GM21786 (cell line): ENCODE results near the gene PTPRN2.
"Not testable (repeated sequence)": the region's sequence is repeated elsewhere in the genome, so short reads cannot be mapped to it uniquely, and the experiment has no call there.

Experiments used
- ATAC-seq: cut with Tn5 transposase; IDR thresholded peaks from one replicate; pipeline ENCODE4 v1.9.1; 2021; ENCODE audit not compliant: unreplicated experiment

The PTPRN2 gene

GRCh38 chr7:157904211-157904865 is 683.3 kb downstream of the PTPRN2 start:
- ATAC-seq: no peak

DNA sequence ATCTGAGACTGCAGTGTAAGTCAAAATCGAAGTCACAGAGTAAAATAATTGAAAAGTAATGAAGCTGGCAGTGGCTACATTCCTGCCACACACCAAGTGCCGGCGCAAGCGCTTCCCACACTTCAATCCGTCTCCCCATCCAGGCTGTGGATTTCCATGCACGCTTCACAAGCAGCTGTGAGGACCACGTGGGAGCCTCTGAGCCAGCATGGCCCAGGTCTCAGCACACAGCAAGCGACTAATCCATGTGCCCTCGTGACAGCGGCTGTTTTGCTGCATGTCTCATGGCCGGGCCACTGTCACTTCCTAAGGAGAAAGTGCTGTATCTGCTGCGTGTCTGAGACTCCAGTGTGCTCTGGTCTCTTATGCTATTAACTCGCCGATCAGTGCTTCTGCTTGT is 683.9 kb downstream of the PTPRN2 start:
- ATAC-seq: no peak

DNA sequence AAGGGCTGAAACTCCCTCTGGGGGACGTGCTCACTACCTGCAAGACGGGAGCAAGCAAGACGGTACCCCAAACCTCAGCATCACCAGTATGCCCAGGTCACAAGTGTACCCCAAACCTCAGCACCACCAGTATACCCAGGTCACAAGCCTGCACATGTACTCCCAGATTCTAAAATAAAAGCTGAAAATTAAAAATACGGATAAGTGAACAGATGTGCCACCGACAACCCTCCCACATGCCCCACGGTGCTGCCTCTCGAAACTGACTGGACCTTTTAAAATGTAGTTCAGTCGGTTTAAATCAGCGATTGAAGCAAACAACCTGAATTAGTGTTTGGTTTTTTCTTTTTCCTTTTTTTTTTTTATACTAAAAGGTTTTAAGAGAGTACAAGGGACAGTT is 684.3 kb downstream of the PTPRN2 start:
- ATAC-seq: no peak

GRCh38 chr7:157901816-157902610 is 685.6 kb downstream of the PTPRN2 start:
- not testable (repeated sequence) for ATAC-seq

DNA sequence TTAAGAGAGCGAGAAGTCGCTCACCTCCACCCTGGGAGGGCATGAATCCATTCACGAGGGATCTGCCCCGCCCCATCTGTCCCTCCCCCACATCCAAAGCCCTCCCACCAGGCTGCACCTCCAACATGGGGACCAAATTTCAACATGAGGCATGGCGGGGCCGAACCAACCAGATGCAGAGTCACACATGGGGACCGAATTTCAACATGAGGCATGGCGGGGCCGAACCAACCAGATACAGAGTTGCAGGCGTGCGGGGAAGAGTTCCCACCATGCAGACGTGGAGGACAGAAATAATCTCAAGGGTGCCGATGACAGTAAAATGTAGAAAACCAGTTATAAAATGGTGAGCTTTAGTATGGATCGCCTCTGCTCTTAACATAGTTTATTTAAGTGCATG is 686.5 kb downstream of the PTPRN2 start:
- no peak for ATAC-seq

DNA sequence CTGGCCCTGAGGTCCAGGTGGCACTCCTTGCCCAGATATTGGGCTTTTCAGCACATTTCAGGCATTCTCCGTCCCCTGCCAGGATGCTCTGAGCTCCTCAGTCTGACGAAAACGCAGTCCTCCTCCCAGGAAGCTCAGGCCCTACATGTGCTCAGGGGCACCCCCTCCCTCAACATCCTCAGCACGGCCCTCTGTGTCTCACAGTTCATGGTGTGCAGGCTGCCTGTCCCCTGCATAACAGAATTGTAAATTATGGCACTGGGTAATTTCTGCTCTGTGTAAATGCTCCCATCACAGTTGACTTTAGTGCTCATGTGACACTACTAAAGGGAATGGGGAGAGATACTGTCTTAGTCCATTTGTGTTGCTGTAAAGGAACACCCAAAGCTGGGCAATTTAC is 687.1 kb downstream of the PTPRN2 start:
- no peak for ATAC-seq

DNA sequence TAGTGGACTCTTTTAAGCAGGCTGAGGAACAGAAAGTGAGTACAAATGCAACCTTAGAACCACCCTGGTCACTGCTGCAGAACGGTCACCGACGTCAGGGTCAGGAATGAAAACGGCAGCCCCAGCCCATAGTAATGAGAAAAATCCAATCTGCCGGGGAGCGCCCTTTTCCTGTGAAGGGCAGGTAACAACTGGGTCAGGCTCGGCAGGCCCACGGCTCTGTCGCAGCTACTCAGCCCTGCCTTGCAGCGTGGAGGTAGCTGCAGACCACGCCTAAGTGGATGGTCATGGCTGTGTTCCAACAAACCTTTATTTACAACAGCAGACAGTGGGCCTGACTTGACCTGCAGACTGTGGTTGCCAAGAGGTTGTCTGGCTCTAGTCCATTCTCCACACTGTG is 687.6 kb downstream of the PTPRN2 start:
- no peak for ATAC-seq

DNA sequence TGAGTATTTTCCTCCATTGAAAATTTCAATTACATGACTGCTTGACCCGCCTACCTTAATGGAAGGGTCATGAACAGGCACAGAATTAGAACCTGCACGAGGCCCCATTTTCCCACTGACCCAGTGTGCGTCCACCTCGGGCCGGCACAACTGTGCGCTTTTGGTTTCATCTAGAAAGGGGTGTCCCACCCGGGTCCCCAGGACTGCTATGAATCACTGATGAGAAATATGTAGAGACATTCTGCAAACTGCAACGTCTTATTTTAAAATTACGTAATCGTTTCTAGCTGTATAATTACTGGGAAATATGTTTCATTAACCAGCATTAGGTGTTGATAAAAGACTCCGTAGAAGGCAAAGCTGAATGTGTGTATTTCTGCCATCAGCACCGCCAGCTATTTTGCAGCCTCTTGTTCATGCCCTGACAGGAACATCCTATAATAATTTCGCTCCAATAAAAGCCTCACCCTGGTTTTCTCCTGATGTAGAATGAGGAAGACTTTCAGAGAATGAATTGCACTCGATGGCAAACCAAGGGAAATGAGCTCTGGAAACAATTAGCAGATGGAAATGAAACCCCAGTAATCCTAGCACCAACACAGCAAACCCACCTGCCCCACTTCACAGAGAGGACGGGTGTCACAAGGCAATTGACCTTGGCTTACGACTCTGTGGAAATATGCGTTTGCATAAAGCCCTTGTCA is 688.7 kb downstream of the PTPRN2 start:
- ATAC-seq: no peak

- no peak for ATAC-seq
Measured at GRCh38 chr7:157898261-157898660, 689.4 kb downstream of the PTPRN2 start.

DNA sequence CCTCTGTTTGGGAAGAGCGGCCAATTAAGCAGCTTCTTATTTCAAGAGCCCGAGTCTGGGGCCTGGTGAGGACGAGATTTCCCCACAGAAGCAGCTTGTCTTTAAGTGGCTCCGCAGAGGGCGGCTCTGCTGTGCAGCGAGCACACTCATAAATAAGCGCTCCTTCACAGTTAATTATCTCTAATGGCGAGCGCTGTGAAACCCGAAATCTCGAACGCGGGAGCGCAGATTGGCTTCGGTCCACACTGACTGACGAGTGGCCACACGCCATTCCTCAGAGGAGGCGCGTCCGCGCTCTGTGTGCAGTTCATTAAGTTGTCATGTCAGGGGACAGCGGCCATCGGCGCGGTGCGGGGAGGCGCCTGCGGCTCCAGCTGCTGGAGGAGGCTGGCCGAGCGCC is 689.9 kb downstream of the PTPRN2 start:
- no peak for ATAC-seq

DNA sequence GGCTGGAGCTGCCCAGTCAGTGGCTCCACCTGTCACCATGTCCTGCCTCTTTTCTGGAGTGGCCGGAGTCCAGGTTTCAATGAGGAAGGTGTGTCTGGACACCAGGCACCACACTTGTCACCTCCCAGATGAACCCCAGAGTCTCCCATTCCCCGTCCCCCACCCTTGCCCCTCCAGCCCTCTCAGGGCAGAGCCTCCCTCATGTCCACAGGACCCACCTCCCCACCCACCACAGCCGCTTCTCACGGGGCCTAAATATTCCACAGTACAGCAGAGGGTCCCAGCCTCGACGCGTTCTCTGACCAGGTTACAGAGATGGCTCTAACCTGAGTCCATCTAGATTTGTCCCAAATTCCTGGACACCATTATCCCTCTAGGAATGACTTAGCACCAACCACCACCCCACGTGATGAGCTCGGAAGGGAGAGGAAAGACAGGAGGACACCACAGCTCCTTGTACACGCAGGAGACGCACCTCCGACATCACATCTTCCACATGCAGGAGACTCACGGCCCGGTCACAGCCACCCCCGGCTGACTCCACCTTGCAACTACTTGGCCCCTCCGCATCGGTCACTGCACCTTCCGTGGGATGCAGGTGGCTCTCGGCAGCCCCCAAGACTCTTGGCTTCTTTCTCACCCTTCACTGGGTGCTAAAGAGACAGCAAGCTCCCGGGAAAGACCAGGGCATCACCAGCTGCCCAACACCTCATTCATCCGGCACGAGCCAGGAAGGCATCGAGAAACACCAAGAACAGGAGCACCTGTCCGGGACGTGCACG is 690.7 kb downstream of the PTPRN2 start:
- no peak for ATAC-seq

GRCh38 chr7:157896376-157896675 is 691.3 kb downstream of the PTPRN2 start:
- ATAC-seq: not testable (repeated sequence)

GRCh38 chr7:157895520-157896375 is 691.9 kb downstream of the PTPRN2 start:
- no peak for ATAC-seq

DNA sequence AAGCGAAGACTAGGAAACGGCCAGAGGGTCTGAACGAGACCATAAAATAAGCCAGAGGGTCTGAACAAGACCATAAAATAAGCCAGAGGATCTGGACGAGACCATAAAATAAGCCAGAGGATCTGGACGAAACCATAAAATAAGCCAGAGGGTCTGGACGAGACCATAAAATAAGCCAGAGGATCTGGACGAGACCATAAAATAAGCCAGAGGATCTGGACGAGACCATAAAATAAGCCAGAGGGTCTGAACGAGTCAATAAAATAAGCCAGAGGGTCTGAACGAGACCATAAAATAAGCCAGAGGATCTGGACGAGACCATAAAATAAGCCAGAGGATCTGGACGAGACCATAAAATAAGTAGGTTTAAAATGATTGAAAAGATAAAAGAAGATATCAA is 692.5 kb downstream of the PTPRN2 start:
- not testable (repeated sequence) for ATAC-seq

GRCh38 chr7:157893535-157894044 is 694.0 kb downstream of the PTPRN2 start:
- ATAC-seq: no peak

DNA sequence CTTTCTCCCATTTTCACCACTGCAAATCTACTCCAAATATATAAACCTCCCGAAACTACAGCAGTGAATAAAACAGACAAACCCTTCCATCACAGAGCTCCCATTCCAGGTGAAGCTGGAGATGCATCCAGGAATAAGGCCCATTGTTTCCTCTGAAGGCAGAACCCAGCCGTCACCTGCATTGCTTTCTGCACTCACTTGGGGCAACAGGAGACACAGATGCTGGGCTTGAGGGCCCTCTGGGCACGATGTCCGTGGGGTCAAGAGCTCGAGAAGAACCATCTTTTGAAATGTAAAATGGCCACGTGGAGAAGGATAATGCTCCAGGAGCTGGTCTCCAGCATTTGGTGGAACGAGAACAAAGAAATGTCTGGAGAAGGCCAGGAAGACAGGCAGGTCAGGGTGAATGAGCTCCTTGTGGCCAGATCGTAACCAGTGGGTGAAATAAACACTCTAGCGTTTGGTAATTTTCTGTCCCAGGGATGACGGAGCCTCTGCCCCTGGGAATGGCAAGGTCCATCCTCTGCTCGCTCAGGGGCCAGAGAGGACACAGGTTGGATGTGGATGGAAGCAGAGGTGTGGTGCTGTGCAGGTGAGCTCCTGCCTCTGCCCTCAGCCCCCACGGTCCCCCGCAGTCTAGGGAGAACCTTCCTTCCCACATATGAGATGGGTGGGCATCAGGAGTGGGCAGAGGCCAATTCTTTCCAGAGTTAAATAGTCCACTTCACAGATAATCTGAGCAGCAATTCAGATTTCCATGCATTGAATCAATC is 694.7 kb downstream of the PTPRN2 start:
- ATAC-seq: no peak

GRCh38 chr7:157890921-157891401 is 696.7 kb downstream of the PTPRN2 start:
- ATAC-seq: no peak

DNA sequence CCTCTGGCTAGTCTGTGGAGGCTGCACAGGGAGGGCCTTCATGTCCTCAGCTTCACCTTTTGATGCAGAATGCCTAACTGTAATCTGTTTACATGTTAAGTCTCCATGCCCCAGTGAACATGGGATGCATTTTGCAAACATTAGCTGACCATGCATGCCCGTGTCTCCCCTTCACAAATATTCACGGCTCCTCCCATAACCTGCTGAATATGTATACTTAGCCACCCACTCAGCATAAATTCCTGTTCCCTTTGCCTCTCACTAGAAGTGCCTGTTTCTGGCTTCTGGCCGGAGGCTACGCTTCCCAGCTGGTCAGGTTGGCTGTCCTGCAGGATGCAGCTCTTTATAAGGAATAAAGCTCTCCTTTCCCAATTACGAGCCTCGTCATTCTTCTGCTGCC is 698.1 kb downstream of the PTPRN2 start:
- no peak for ATAC-seq

DNA sequence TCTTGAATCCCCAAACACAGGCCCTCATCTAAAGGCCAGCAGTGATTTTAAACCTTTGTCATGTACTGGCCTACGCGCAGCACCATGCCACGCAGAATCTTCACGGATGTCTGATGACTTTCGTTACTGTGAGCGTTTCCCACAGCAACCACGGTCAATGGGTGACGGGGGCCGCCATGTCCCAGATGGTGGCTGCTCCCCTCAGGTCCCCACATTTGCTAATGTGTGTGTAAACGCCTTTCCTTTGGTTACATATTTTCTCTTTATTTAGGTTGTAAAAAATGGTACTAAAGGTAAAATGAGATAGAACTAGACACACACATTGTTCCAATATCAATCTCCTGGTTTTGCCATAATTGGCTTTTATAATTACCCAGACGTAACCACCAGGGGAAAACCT is 699.0 kb downstream of the PTPRN2 start:
- ATAC-seq: no peak
